ENCODE results near the gene SMYD3.

The SMYD3 gene

GRCh38 chr1:246158131-246158530 is 348.9 kb downstream of the SMYD3 start:
- in situ Hi-C loops (cut with MboI; ENCODE audit: low sequenced_read_pairs), result no loop called here

- in situ Hi-C loops (cut with MboI; ENCODE audit: low sequenced_read_pairs), result no loop called here
Measured at GRCh38 chr1:246157516-246157915, 349.6 kb downstream of the SMYD3 start.

- in situ Hi-C loops (cut with MboI; ENCODE audit: low sequenced_read_pairs), result no loop called here
Measured at GRCh38 chr1:246156847-246157246, 350.2 kb downstream of the SMYD3 start.

- in situ Hi-C loops (cut with MboI; ENCODE audit: low sequenced_read_pairs), result no loop called here
Measured at GRCh38 chr1:246155923-246156322, 351.2 kb downstream of the SMYD3 start.

GRCh38 chr1:246153796-246154212 is 353.3 kb downstream of the SMYD3 start:
- in situ Hi-C loops (cut with MboI; ENCODE audit: low sequenced_read_pairs), result no loop called here

- in situ Hi-C loops (cut with MboI; ENCODE audit: low sequenced_read_pairs), result no loop called here
Measured at GRCh38 chr1:246152986-246153431, 354.1 kb downstream of the SMYD3 start.

GRCh38 chr1:246151796-246152434 is 355.2 kb downstream of the SMYD3 start:
- in situ Hi-C loops (cut with MboI; ENCODE audit: low sequenced_read_pairs), result no loop called here

- in situ Hi-C loops (cut with MboI; ENCODE audit: low sequenced_read_pairs), result no loop called here
Measured at GRCh38 chr1:246149543-246149942, 357.5 kb downstream of the SMYD3 start.

- in situ Hi-C loops (cut with MboI; ENCODE audit: low sequenced_read_pairs), result no loop called here
Measured at GRCh38 chr1:246147524-246148461, 359.3 kb downstream of the SMYD3 start.

GRCh38 chr1:246146804-246147523 is 360.1 kb downstream of the SMYD3 start:
- in situ Hi-C loops (cut with MboI; ENCODE audit: low sequenced_read_pairs), result no loop called here

GRCh38 chr1:246145900-246146299 is 361.2 kb downstream of the SMYD3 start:
- in situ Hi-C loops (cut with MboI; ENCODE audit: low sequenced_read_pairs), result no loop called here

- in situ Hi-C loops (cut with MboI; ENCODE audit: low sequenced_read_pairs), result no loop called here
Measured at GRCh38 chr1:246144931-246145330, 362.1 kb downstream of the SMYD3 start.

GRCh38 chr1:246142320-246142893 is 364.7 kb downstream of the SMYD3 start:
- in situ Hi-C loops (cut with MboI; ENCODE audit: low sequenced_read_pairs), result no loop called here

GRCh38 chr1:246141306-246141705 is 365.8 kb downstream of the SMYD3 start:
- in situ Hi-C loops (cut with MboI; ENCODE audit: low sequenced_read_pairs), result no loop called here

- in situ Hi-C loops (cut with MboI; ENCODE audit: low sequenced_read_pairs), result no loop called here
Measured at GRCh38 chr1:246139745-246140182, 367.3 kb downstream of the SMYD3 start.

- in situ Hi-C loops (cut with MboI; ENCODE audit: low sequenced_read_pairs), result no loop called here
Measured at GRCh38 chr1:246138781-246139180, 368.3 kb downstream of the SMYD3 start.

GRCh38 chr1:246136477-246136876 is 370.6 kb downstream of the SMYD3 start:
- in situ Hi-C loops (cut with MboI; ENCODE audit: low sequenced_read_pairs), result no loop called here

- in situ Hi-C loops (cut with MboI; ENCODE audit: low sequenced_read_pairs), result no loop called here
Measured at GRCh38 chr1:246134789-246135188, 372.3 kb downstream of the SMYD3 start.

GRCh38 chr1:246131095-246131494 is 376.0 kb downstream of the SMYD3 start:
- in situ Hi-C loops (cut with MboI; ENCODE audit: low sequenced_read_pairs), result no loop called here

- in situ Hi-C loops (cut with MboI; ENCODE audit: low sequenced_read_pairs), result no loop called here
Measured at GRCh38 chr1:246128494-246129069, 378.5 kb downstream of the SMYD3 start.

GRCh38 chr1:246126580-246126979 is 380.5 kb downstream of the SMYD3 start:
- in situ Hi-C loops (cut with MboI; ENCODE audit: low sequenced_read_pairs), result no loop called here

Data from HL-60/S4 (cell line).